ENCODE measurements around the gene AGRP. TPM values are rescaled to one million over a fixed set of nuclear protein-coding genes. Genes with fewer than 3 reads are reported as not detected.
A peak's percentile ranks its signal among the peaks of the same experiment; 100 is the strongest.

The AGRP gene
- total RNA-seq, 2 donors from 2014 or later: 1.5 TPM; not detected in 1

DNA sequence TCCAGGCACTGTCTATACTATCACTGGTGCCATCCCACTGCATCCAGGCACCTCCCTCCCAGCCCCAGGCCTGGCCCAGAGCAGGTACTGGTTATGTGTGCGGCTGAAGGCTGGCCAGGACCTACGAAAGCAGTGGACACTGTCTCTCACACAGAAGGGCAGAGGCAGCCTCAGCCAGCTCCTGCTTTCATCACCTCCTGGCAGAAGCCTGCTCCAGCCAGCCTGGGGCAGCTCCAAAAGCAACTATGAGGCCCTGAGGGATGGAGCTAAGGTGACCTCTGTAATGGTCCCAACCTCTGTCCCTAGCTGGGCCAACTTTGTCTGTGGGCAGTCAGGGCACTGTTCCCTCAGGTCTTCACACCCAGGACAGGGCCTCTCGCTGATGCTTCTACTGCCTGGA is 33.6 kb downstream of the AGRP start:
- Histone ChIP-seq H3K27ac (peak overlapping the region; percentile 29 to 86), H3K9me3 (no peaks in the 10 kb centered on the region), H3K36me3 (no peaks in the 10 kb centered on the region), H3K4me1 (replicated peaks) (peaks cover 45% of the 10 kb centered on the region), H3K27me3 (replicated peaks; ENCODE audit: insufficient read depth) (no peaks in the 10 kb centered on the region), H3K4me3 (no peak overlapping the region)
- DNase-seq (ENCODE audit: low spot score): no peak
- TF ChIP-seq, protein P1, sequence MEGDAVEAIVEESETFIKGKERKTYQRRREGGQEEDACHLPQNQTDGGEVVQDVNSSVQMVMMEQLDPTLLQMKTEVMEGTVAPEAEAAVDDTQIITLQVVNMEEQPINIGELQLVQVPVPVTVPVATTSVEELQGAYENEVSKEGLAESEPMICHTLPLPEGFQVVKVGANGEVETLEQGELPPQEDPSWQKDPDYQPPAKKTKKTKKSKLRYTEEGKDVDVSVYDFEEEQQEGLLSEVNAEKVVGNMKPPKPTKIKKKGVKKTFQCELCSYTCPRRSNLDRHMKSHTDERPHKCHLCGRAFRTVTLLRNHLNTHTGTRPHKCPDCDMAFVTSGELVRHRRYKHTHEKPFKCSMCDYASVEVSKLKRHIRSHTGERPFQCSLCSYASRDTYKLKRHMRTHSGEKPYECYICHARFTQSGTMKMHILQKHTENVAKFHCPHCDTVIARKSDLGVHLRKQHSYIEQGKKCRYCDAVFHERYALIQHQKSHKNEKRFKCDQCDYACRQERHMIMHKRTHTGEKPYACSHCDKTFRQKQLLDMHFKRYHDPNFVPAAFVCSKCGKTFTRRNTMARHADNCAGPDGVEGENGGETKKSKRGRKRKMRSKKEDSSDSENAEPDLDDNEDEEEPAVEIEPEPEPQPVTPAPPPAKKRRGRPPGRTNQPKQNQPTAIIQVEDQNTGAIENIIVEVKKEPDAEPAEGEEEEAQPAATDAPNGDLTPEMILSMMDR (IDR thresholded peaks at IDR 0.05): no peak
- no peak for TF ChIP-seq POLR2AphosphoS5 (IDR thresholded peaks at IDR 0.05)
- no peak for TF ChIP-seq POLR2A (IDR thresholded peaks at IDR 0.05)
- intact Hi-C loops (cut with DNase I): no loop called here
- WGBS: 68% methylated on average over 3 of the region's 3 CpGs

DNA sequence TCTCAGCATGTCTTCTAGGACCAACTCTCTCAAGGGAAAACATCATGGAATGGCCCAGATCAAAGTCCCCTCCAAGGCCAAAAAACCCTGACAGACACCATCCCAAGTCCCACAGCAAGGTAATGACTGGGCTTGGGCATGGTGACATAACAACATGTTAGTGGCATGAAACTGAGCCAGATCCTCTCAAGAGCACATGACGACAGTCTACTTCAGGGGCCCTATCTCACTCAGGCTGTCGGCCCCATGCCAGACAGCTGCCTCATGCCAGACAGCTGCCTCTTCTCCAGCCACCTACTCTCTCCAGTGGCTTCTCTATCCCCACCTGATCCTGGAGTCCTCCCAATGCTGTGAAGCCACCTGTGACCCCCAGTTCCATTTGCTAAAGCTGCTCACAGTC is 34.0 kb downstream of the AGRP start:
- DNase-seq (ENCODE audit: low spot score): no peak
- intact Hi-C loops (cut with DNase I): no loop called here
- H3K27me3 ChIP-seq (replicated peaks; ENCODE audit: insufficient read depth): no peaks in the 10 kb centered on the region
- 61% methylated on average over 2 of the region's 2 CpGs for WGBS
- no peaks in the 10 kb centered on the region for H3K9me3 ChIP-seq
- TF ChIP-seq POLR2A (IDR thresholded peaks at IDR 0.05) (no peak), POLR2AphosphoS5 (IDR thresholded peaks at IDR 0.05) (no peak)
- TF ChIP-seq, protein P1 (IDR thresholded peaks at IDR 0.05): no peak
- peaks cover 45% of the 10 kb centered on the region for H3K4me1 ChIP-seq (replicated peaks)
- peak overlapping the region; percentile 29 to 86 for H3K27ac ChIP-seq
- no peak overlapping the region for H3K4me3 ChIP-seq
- H3K36me3 ChIP-seq: no peaks in the 10 kb centered on the region

DNA sequence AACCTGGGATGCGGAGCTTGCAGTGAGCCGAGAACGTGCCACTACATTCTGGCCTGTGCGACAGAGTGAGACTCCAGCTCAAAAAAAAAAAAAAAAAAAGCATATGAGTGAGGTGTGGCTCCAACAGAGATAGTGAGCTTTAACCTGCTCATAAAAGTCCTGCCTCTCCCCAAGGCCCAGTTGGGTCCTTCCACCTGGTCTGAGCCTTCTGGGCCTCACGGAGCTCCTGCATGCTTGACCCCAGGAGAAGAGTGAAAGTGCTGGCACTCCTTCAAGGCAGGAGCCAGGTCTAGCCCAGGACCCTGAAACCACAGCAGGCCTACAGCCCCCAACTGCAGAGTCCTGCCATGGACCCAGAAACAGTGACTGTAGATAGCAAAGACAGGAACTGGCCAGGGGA is 34.8 kb downstream of the AGRP start:
- no peak for DNase-seq (ENCODE audit: low spot score)
- H3K36me3 ChIP-seq: no peaks in the 10 kb centered on the region
- intact Hi-C loops (cut with DNase I): no loop called here
- no peak overlapping the region for H3K27ac ChIP-seq
- H3K4me1 ChIP-seq (replicated peaks): peaks cover 45% of the 10 kb centered on the region
- no peaks in the 10 kb centered on the region for H3K27me3 ChIP-seq (replicated peaks; ENCODE audit: insufficient read depth)
- H3K9me3 ChIP-seq: no peaks in the 10 kb centered on the region
- no peak overlapping the region for H3K4me3 ChIP-seq
- WGBS: 95% methylated on average over 5 of the region's 5 CpGs
- TF ChIP-seq, protein P1 (IDR thresholded peaks at IDR 0.05): no peak
- TF ChIP-seq POLR2AphosphoS5 (IDR thresholded peaks at IDR 0.05): no peak
- TF ChIP-seq POLR2A (IDR thresholded peaks at IDR 0.05): no peak

DNA sequence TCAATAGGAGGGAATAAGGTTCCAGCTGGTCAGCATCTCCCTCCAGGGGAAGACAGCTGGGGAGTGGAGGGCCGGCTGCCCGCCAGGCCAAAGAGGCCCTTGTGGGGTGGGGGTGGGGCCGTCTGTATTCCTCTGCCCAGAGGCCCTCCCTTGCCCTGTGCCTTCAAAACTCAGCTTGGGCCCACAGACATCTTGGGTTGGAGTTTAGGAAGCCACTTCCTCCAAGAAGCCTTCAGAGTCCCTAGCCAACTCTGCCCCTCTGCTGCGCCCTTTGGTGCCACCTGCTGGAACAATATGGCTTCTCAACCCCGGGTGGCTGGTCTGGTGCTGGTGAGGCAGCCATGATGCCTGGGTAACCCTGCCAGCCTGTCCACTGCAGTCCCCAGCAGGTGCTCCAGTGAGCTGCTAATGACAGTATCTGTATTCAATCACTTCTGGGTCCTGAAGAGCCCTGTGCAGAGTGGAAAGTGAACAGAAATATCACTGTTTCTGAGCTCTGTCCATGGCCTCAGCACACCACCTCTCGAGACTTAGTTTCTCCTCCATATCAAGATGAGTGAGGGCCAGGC is 35.8 kb downstream of the AGRP start:
- no peak overlapping the region for H3K27ac ChIP-seq
- H3K36me3 ChIP-seq: no peaks in the 10 kb centered on the region
- TF ChIP-seq, protein P1 (IDR thresholded peaks at IDR 0.05): peak in 1 of 4 experiments; percentile 21
- TF ChIP-seq POLR2AphosphoS5 (IDR thresholded peaks at IDR 0.05): no peak
- H3K4me3 ChIP-seq: no peak overlapping the region
- no peaks in the 10 kb centered on the region for H3K27me3 ChIP-seq (replicated peaks; ENCODE audit: insufficient read depth)
- intact Hi-C loops (cut with DNase I): no loop called here
- 71% methylated on average over 4 of the region's 6 CpGs for WGBS
- no peaks in the 10 kb centered on the region for H3K9me3 ChIP-seq
- H3K4me1 ChIP-seq (replicated peaks): peaks cover 46% of the 10 kb centered on the region
- DNase-seq (ENCODE audit: low spot score): no peak

DNA sequence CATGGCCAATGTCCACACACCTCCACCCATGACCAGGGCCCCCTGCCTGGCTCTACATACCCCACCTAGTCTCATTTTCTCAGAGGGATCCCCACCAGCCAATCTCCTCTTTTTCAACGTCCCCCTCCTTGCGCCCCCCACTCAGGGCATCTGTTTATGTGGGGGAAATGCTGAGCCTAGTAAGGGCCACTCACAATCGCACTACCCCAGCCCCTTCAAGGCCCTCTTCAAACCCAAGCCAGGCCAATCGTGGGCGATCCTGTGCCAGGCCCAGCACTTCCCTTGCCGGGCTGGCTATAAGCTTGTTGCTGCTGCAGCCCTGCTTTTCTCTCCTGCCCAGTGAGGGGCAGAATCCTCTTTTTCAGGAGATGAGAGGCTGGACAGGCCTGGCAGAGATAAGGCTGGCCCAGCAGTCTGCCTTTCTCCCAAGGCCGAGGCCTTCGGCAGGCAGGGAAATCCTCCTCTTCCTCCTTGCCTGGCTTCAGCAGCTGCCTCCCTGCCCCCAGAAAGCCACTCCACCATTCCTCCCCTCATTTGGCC is 36.3 kb downstream of the AGRP start:
- H3K4me1 ChIP-seq (replicated peaks): peaks cover 43% of the 10 kb centered on the region
- DNase-seq (ENCODE audit: low spot score): no peak
- H3K27me3 ChIP-seq (replicated peaks; ENCODE audit: insufficient read depth): no peaks in the 10 kb centered on the region
- H3K27ac ChIP-seq: no peak overlapping the region
- 74% methylated on average over 8 of the region's 8 CpGs for WGBS
- TF ChIP-seq, protein P1 (IDR thresholded peaks at IDR 0.05): no peak
- TF ChIP-seq POLR2A (IDR thresholded peaks at IDR 0.05) (no peak), POLR2AphosphoS5 (IDR thresholded peaks at IDR 0.05) (no peak)
- H3K9me3 ChIP-seq: no peaks in the 10 kb centered on the region
- no peak overlapping the region for H3K4me3 ChIP-seq
- intact Hi-C loops (cut with DNase I): no loop called here
- no peaks in the 10 kb centered on the region for H3K36me3 ChIP-seq
